Natural killer cell (primary cell): ENCODE measurements around the gene SYNGR3. TPM values are rescaled to one million over a fixed set of nuclear protein-coding genes. Genes with fewer than 3 reads are reported as not detected.
A peak's percentile ranks its signal among the peaks of the same experiment; 100 is the strongest.

ENCODE experiments used
- ATAC-seq, 3 donors: fragments of 150-1000 bp in 2 of 3; fragments of 200-7000 bp in 1 of 3; cut with Tn5 transposase; 1 replicate in 1 of 3; 2 replicates in 2 of 3; pipeline ENCODE4 v1.10.0; 2021; ENCODE audit warnings: mild to moderate bottlenecking in 2 of 3, moderate library complexity in 2 of 3
- DNase-seq, 2 donors: peaks; one replicate each; pipeline versions ENCODE4 v3.0.0 to v3.0.0-alpha.2; 2013 to 2021; ENCODE audit warnings: mixed read lengths in 1 of 2
- H3K27ac ChIP-seq: one replicate; pipeline ENCODE4 v1.5.1; 2013; ENCODE audit warnings: mild to moderate bottlenecking, low read length
- H3K27me3 ChIP-seq: one replicate; pipeline ENCODE4 v1.6.1; 2013; ENCODE audit warnings: low read length; ENCODE audit not compliant: control insufficient read depth, insufficient read depth
- H3K36me3 ChIP-seq: one replicate; pipeline ENCODE4 v1.6.1; 2013; ENCODE audit warnings: low read length; ENCODE audit not compliant: control insufficient read depth, insufficient read depth
- H3K4me1 ChIP-seq: one replicate; pipeline ENCODE4 v1.6.1; 2013; ENCODE audit warnings: low read length; ENCODE audit not compliant: control insufficient read depth, insufficient read depth
- H3K4me3 ChIP-seq: one replicate; pipeline ENCODE4 v1.5.1; 2013; ENCODE audit warnings: low read length
- H3K9me3 ChIP-seq: one replicate; pipeline ENCODE4 v1.6.1; 2013; ENCODE audit warnings: low read length; ENCODE audit not compliant: control insufficient read depth, insufficient read depth
- H3K27ac Mint-ChIP-seq, 2 donors: one replicate each; pipeline ENCODE4 v1.8.0; 2022; ENCODE audit warnings: mild to moderate bottlenecking in 2 of 2, mixed read lengths in 2 of 2, moderate library complexity in 1 of 2
- H3K27me3 Mint-ChIP-seq, 2 donors: one replicate each; pipeline ENCODE4 v1.8.0; 2022; ENCODE audit warnings: low read depth in 2 of 2, mixed read lengths in 2 of 2
- H3K36me3 Mint-ChIP-seq: one replicate; pipeline ENCODE4 v1.8.0; 2022; ENCODE audit warnings: mixed read lengths
- H3K4me1 Mint-ChIP-seq, 2 donors: one replicate each; pipeline ENCODE4 v1.8.0; 2022; ENCODE audit warnings: mixed read lengths in 2 of 2
- H3K4me3 Mint-ChIP-seq: one replicate; pipeline ENCODE4 v1.8.0; 2022; ENCODE audit warnings: mild to moderate bottlenecking, moderate library complexity, mixed read lengths
- H3K9me3 Mint-ChIP-seq, 2 donors: one replicate each; pipeline ENCODE4 v1.8.0; 2022; ENCODE audit warnings: mixed read lengths in 2 of 2
- CTCF ChIP-seq: fragments of 200-600 bp; IDR thresholded peaks from one replicate; pipeline ENCODE4 v1.8.0; 2022; ENCODE audit warnings: antibody characterized with exemption
- WGBS: methylation state at CpG from one replicate; pipeline ENCODE4 v1.1.7; 2013; ENCODE audit warnings: missing lambda C conversion rate; ENCODE audit not compliant: insufficient coverage; 5-methylcytosine and 5-hydroxymethylcytosine counted together
- intact Hi-C: fragments of 100-400 bp; cut with micrococcal nuclease; formaldehyde crosslinking; loops from one replicate; pipeline ENCODE4 v1.14.2; 2022
- total RNA-seq, 4 donors: library from RNA; stranded (reverse); fragments of 120-200 nt in 1 of 4; gene quantifications; one replicate each; pipeline versions ENCODE4 v1.2.3 to v1.2.4, GENCODE V29; 2013 to 2022

The SYNGR3 gene
- total RNA-seq, 3 donors from 2014 or later (not counting 1 experiment from before 2014, with no cell fraction given): 10.3 to 19.3 (median 19.1) TPM

- Mint-ChIP-seq H3K4me1 (peaks cover 8 to 21% of the 10 kb centered on the region in 2 donors), H3K4me3 (peak overlapping the region; percentile 78), H3K9me3 (no peaks in the 10 kb centered on the region), H3K27me3 (peaks cover 0 to 4% of the 10 kb centered on the region in 2 donors), H3K36me3 (no peaks in the 10 kb centered on the region), H3K27ac (no peak overlapping the region)
- no peak for TF ChIP-seq CTCF
- Histone ChIP-seq H3K36me3 (no peaks in the 10 kb centered on the region), H3K4me3 (peak overlapping the region; percentile 24), H3K9me3 (no peaks in the 10 kb centered on the region), H3K27me3 (peaks cover 7% of the 10 kb centered on the region), H3K27ac (no peak overlapping the region), H3K4me1 (peaks cover 31% of the 10 kb centered on the region)
- intact Hi-C loops: loop anchor here (10.0 kb wide), 1 partner anchor 237 kb away; the partner anchor contains the start of gene RNPS1
- peak in 1 of 2 donors; percentile 54 for DNase-seq
- 9% methylated on average over 76 of the region's 76 CpGs for WGBS
- peak in 2 of 3 donors; percentile 17 to 21 for ATAC-seq
These were observed 37.5 kb downstream of the SYNGR3 start for GRCh38 chr16:2027024-2028010.

GRCh38 chr16:2028146-2028545 lies 38.4 kb downstream of the SYNGR3 start:
- H3K9me3 ChIP-seq: no peaks in the 10 kb centered on the region
- no peaks in the 10 kb centered on the region for H3K36me3 ChIP-seq
- Mint-ChIP-seq H3K27ac (no peak overlapping the region), H3K9me3 (no peaks in the 10 kb centered on the region), H3K4me3 (peak overlapping the region; percentile 78), H3K27me3 (no peaks in the 10 kb centered on the region), H3K4me1 (peaks cover 4 to 13% of the 10 kb centered on the region in 2 donors), H3K36me3 (no peaks in the 10 kb centered on the region)
- no peak overlapping the region for H3K4me3 ChIP-seq
- H3K27me3 ChIP-seq: peaks cover 5% of the 10 kb centered on the region
- 86% methylated on average over 3 of the region's 3 CpGs for WGBS
- ATAC-seq: no peak
- DNase-seq: no peak
- H3K27ac ChIP-seq: no peak overlapping the region
- intact Hi-C loops: loop anchor here (10.0 kb wide), 1 partner anchor 237 kb away; the partner anchor contains the start of gene RNPS1
- no peak for TF ChIP-seq CTCF
- peaks cover 24% of the 10 kb centered on the region for H3K4me1 ChIP-seq

GRCh38 chr16:2028620-2029220 lies 39.0 kb downstream of the SYNGR3 start:
- intact Hi-C loops: loop anchor here (10.0 kb wide), 1 partner anchor 236 kb away; the partner anchor contains the start of gene RNPS1
- WGBS: 88% methylated on average over 18 of the region's 18 CpGs

More at GRCh38 chr16:2028620-2029220, 39.0 kb downstream of the SYNGR3 start:
- no peaks in the 10 kb centered on the region for H3K9me3 ChIP-seq
- H3K4me1 Mint-ChIP-seq: peaks cover 0 to 8% of the 10 kb centered on the region in 2 donors
- peaks cover 18% of the 10 kb centered on the region for H3K4me1 ChIP-seq
- no peaks in the 10 kb centered on the region for H3K27me3 Mint-ChIP-seq
- no peak overlapping the region for H3K4me3 ChIP-seq
- H3K27me3 ChIP-seq: peaks cover 5% of the 10 kb centered on the region
- DNase-seq: no peak
- no peak overlapping the region for H3K27ac Mint-ChIP-seq
- no peaks in the 10 kb centered on the region for H3K9me3 Mint-ChIP-seq
- no peak overlapping the region for H3K27ac ChIP-seq
- no peak for ATAC-seq
- H3K4me3 Mint-ChIP-seq: no peak overlapping the region
- H3K36me3 ChIP-seq: no peaks in the 10 kb centered on the region
- TF ChIP-seq CTCF: no peak
- H3K36me3 Mint-ChIP-seq: no peaks in the 10 kb centered on the region
